HFFc6 (cell line): ENCODE results near the gene ANTXR1. TPM values are rescaled to one million over a fixed set of nuclear protein-coding genes. Genes with fewer than 3 reads are reported as not detected.
A peak's percentile ranks its signal among the peaks of the same experiment; 100 is the strongest.

Source experiments
- DNase-seq: peaks from one replicate; pipeline ENCODE4 v3.0.0-alpha.2; 2018
- H3K27ac Mint-ChIP-seq: 2 replicates; pipeline ENCODE4 v1.8.0; 2020; ENCODE audit warnings: mild to moderate bottlenecking, mixed read lengths
- H3K27me3 Mint-ChIP-seq: 2 replicates; pipeline ENCODE4 v1.8.0; 2021; ENCODE audit warnings: mild to moderate bottlenecking, moderate library complexity, mixed read lengths; ENCODE audit not compliant: insufficient read depth
- H3K36me3 Mint-ChIP-seq: 2 replicates; pipeline ENCODE4 v1.8.0; 2021; ENCODE audit warnings: low read depth, mixed read lengths
- H3K4me1 Mint-ChIP-seq: 2 replicates; pipeline ENCODE4 v1.8.0; 2020; ENCODE audit warnings: low read depth, mixed read lengths
- H3K4me3 Mint-ChIP-seq: 2 replicates; pipeline ENCODE4 v1.8.0; 2020; ENCODE audit warnings: mild to moderate bottlenecking, moderate library complexity, mixed read lengths
- H3K9me3 Mint-ChIP-seq: 2 replicates; pipeline ENCODE4 v1.8.0; 2020; ENCODE audit warnings: mild to moderate bottlenecking, mixed read lengths
- CTCF ChIP-seq: fragments of 200-600 bp; sonication (generic); IDR thresholded peaks from 2 replicates; pipeline ENCODE4 v1.5.0; 2021; ENCODE audit warnings: antibody characterized with exemption, mild to moderate bottlenecking
- total RNA-seq, 6 experiments: library from RNA; stranded (reverse); fragmentation: NEBNext Ultra II Directional; extraction: Animal tissue kit (Norgen Biotek cat#: 25700); gene quantifications; 2 replicates in 1 of 6; 3 replicates in 5 of 6; pipeline ENCODE4 v1.2.3, GENCODE V29; 2021

The ANTXR1 gene
- total RNA-seq, 6 experiments from 2014 or later: 98.0 to 137 (median 124) TPM

DNA sequence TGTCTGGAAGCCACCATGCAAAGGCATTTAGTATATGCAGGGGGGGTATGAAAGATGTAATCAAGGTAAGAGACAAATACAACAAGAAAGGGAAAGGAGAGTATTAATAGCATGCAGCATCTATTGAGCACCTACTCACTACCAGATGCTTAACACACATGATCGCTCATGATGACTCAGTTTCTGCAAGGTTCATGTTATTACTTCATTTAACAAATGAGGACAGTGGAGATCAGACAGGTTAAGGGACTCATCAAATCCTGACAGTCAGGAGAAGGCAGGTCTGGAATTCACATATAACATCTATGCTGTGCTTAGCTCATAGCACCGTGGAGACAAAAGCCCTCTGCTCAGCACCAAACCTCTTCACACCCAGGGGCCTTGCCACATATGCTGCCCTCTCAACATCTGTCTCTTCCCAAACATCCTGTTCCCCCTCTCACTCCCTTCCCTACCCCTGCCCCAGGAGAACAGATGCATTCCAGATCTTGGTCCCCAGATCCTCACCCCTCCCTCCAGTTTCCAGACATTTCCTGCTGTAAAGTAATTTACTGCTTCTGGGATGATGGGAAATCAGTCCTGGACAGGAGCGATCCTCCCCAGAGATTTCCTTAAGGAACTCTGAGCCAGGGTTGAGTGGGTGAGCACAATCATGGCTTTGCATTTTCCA lies 155.3 kb downstream of the ANTXR1 start:
- Mint-ChIP-seq H3K4me1 (peaks cover 75% of the 10 kb centered on the region), H3K27ac (peak overlapping the region; percentile 4; the same call in 1 of the 2 replicates), H3K27me3 (no peaks in the 10 kb centered on the region), H3K4me3 (no peak overlapping the region), H3K9me3 (no peaks in the 10 kb centered on the region), H3K36me3 (peaks cover 47% of the 10 kb centered on the region)
- no peak for TF ChIP-seq CTCF
- DNase-seq: no peak

DNA sequence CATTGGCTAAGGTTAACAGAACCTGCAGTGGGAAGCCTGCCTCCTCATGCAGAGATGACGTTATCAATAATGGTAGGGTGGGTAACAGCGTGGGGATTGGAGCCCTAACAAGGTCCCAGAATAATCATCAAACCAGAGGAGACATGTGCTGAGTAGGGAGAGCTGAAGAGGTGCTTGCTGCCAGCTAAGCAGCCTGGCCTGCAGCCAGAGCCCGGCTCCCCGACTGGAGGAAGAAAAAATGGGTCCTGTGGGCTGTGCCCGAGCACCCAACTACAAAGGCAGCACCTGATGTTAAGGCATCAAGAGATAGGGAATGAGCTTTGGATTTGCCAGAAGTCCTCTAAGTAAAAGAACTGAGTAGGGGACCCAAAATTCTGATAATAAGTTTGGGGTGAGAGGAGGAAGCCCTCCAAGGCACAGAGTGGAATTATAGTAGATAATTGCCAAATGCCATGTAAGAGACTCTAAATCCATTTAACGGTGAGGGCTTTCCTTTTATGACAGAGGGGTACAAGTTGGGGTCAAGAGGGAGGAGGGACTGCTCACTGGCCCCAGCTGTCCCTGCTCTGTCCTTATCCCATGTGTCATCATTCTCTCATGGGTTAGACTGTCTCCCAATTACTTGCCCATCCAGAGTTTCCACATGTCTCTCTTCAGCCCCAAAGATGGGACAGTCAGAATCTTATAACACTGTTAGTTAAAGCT lies 156.1 kb downstream of the ANTXR1 start:
- Mint-ChIP-seq H3K27ac (peak overlapping the region; percentile 56), H3K36me3 (peaks cover 41% of the 10 kb centered on the region), H3K4me1 (peaks cover 72% of the 10 kb centered on the region), H3K27me3 (no peaks in the 10 kb centered on the region), H3K4me3 (peak overlapping the region; percentile 13; the same call in 1 of the 2 replicates), H3K9me3 (no peaks in the 10 kb centered on the region)
- no peak for TF ChIP-seq CTCF
- no peak for DNase-seq

GRCh38 chr2:69169655-69170389 lies 156.8 kb downstream of the ANTXR1 start:
- Mint-ChIP-seq H3K9me3 (no peaks in the 10 kb centered on the region), H3K27ac (peak overlapping the region; percentile 56), H3K4me3 (no peak overlapping the region), H3K4me1 (peaks cover 72% of the 10 kb centered on the region), H3K36me3 (peaks cover 41% of the 10 kb centered on the region), H3K27me3 (no peaks in the 10 kb centered on the region)
- no peak for TF ChIP-seq CTCF
- peak; percentile 53 for DNase-seq

- Mint-ChIP-seq H3K27ac (no peak overlapping the region), H3K4me3 (no peak overlapping the region), H3K9me3 (no peaks in the 10 kb centered on the region), H3K27me3 (no peaks in the 10 kb centered on the region), H3K4me1 (peaks cover 66% of the 10 kb centered on the region), H3K36me3 (peaks cover 35% of the 10 kb centered on the region)
- no peak for DNase-seq
- TF ChIP-seq CTCF: no peak
Observed at GRCh38 chr2:69170661-69171060, 157.7 kb downstream of the ANTXR1 start.

GRCh38 chr2:69171116-69171896 lies 158.3 kb downstream of the ANTXR1 start:
- Mint-ChIP-seq H3K36me3 (peaks cover 28% of the 10 kb centered on the region), H3K27ac (no peak overlapping the region), H3K4me3 (no peak overlapping the region), H3K27me3 (no peaks in the 10 kb centered on the region), H3K9me3 (no peaks in the 10 kb centered on the region), H3K4me1 (peaks cover 63% of the 10 kb centered on the region)
- peak; percentile 38 for DNase-seq
- TF ChIP-seq CTCF: no peak
